SU-DHL-6 (cell line): ENCODE data around the gene TRNAU1AP.
A peak's percentile ranks its signal among the peaks of the same experiment; 100 is the strongest.

Source experiments
- H2AFZ ChIP-seq: fragments of 200-600 bp; sonication (generic); 2 replicates; pipeline ENCODE4 v1.6.1; 2014; ENCODE audit warnings: low read depth, mild to moderate bottlenecking, moderate library complexity, mixed read lengths, antibody characterized with exemption, low read length; ENCODE audit not compliant: severe bottlenecking
- H3F3A ChIP-seq: fragments of 200-600 bp; shearing (Covaris generic); 2 replicates; pipeline ENCODE4 v1.6.0; 2016; ENCODE audit warnings: antibody characterized with exemption, mild to moderate bottlenecking; ENCODE audit not compliant: insufficient read depth
- H3K27ac ChIP-seq: fragments of 200-600 bp; sonication (generic); 2 replicates; pipeline ENCODE4 v1.5.1; 2016; ENCODE audit warnings: low read depth, mild to moderate bottlenecking, low read length, moderate library complexity, mixed read lengths
- H3K27me3 ChIP-seq: fragments of 200-600 bp; sonication (generic), shearing (Covaris generic); 2 replicates; pipeline ENCODE4 v1.6.0; 2014; ENCODE audit warnings: mild to moderate bottlenecking, low read length
- H3K36me3 ChIP-seq: fragments of 200-600 bp; sonication (generic); 2 replicates; pipeline ENCODE4 v1.6.1; 2014; ENCODE audit warnings: mild to moderate bottlenecking, low read length, mixed read lengths
- H3K4me2 ChIP-seq: fragments of 300-600, 200-600 bp; shearing (Covaris generic), sonication (generic); 2 replicates; pipeline ENCODE4 v1.6.0; 2014; ENCODE audit warnings: low read length, low read depth, mild to moderate bottlenecking; ENCODE audit not compliant: poor library complexity, severe bottlenecking
- H3K4me3 ChIP-seq: fragments of 200-600 bp; sonication (generic); 2 replicates; pipeline ENCODE4 v1.5.1; 2014; ENCODE audit warnings: antibody characterized with exemption, low read length, mild to moderate bottlenecking, mixed read lengths; ENCODE audit not compliant: insufficient read depth, poor library complexity, severe bottlenecking
- H3K79me2 ChIP-seq: fragments of 200-600 bp; sonication (generic); 2 replicates; pipeline ENCODE4 v1.6.1; 2014; ENCODE audit warnings: mild to moderate bottlenecking, low read length, moderate library complexity; ENCODE audit not compliant: insufficient read depth
- H3K9ac ChIP-seq: fragments of 200-600 bp; sonication (generic); 2 replicates; pipeline ENCODE4 v1.7.0; 2014; ENCODE audit warnings: mild to moderate bottlenecking, low read length
- H3K9me2 ChIP-seq: fragments of 200-600 bp; sonication (generic); replicated peaks from 2 replicates; pipeline ENCODE4 v1.6.1; 2014; ENCODE audit warnings: low read length; ENCODE audit not compliant: insufficient read depth
- H3K9me3 ChIP-seq: fragments of 200-600 bp; sonication (generic); 2 replicates; pipeline ENCODE4 v1.6.1; 2014; ENCODE audit warnings: low read length, mixed read lengths; ENCODE audit not compliant: insufficient read depth
- H4K20me1 ChIP-seq: fragments of 200-600 bp; sonication (generic); 2 replicates; pipeline ENCODE4 v1.6.1; 2014; ENCODE audit warnings: low read depth, mild to moderate bottlenecking, antibody characterized with exemption, low read length, moderate library complexity, mixed read lengths
- CTCF ChIP-seq: fragments of 200-600 bp; sonication (generic); IDR thresholded peaks from one replicate; pipeline ENCODE4 v1.5.1; 2017; ENCODE audit warnings: antibody characterized with exemption, mild to moderate bottlenecking, low read length, moderate library complexity; ENCODE audit not compliant: insufficient read depth, poor library complexity, severe bottlenecking
- EZH2phosphoT487 ChIP-seq: fragments of 200-600 bp; sonication (generic), shearing (Covaris generic); conservative IDR thresholded peaks from 2 replicates; pipeline ENCODE4 v1.6.1; 2018; ENCODE audit warnings: mild to moderate bottlenecking, antibody characterized with exemption, low read length, moderate library complexity, mixed read lengths

The TRNAU1AP gene

GRCh38 chr1:28578696-28579218 lies 25.9 kb downstream of the TRNAU1AP start:
- Histone ChIP-seq H3K4me2 (peak overlapping the region; percentile 6), H3K36me3 (peaks cover 28% of the 10 kb centered on the region), H3K9ac (no peak overlapping the region), H3F3A (peaks cover 66% of the 10 kb centered on the region), H3K9me3 (no peaks in the 10 kb centered on the region), H3K27me3 (no peaks in the 10 kb centered on the region), H3K9me2 (no peaks in the 10 kb centered on the region), H3K4me3 (no peak overlapping the region), H3K27ac (no peak overlapping the region), H4K20me1 (peaks cover 11% of the 10 kb centered on the region; the same call in 1 of the 2 replicates), H3K79me2 (peaks cover 23% of the 10 kb centered on the region), H2AFZ (no peak overlapping the region)
- TF ChIP-seq CTCF (no peak), EZH2phosphoT487 (no peak)

GRCh38 chr1:28579401-28579800 lies 26.5 kb downstream of the TRNAU1AP start:
- Histone ChIP-seq H4K20me1 (peaks cover 11% of the 10 kb centered on the region; the same call in 1 of the 2 replicates), H3K4me2 (peak overlapping the region; percentile 91), H3K9me2 (no peaks in the 10 kb centered on the region), H3K9ac (peak overlapping the region; percentile 99), H3K27me3 (no peaks in the 10 kb centered on the region), H3F3A (peaks cover 63% of the 10 kb centered on the region), H3K27ac (peak overlapping the region; percentile 92), H3K79me2 (peaks cover 23% of the 10 kb centered on the region), H3K36me3 (peaks cover 28% of the 10 kb centered on the region), H3K4me3 (peak overlapping the region; percentile 98), H2AFZ (no peak overlapping the region), H3K9me3 (no peaks in the 10 kb centered on the region)
- TF ChIP-seq EZH2phosphoT487 (no peak), CTCF (no peak)

GRCh38 chr1:28580722-28581530 lies 28.0 kb downstream of the TRNAU1AP start:
- Histone ChIP-seq H3K4me2 (peak overlapping the region; percentile 91), H3K9me3 (no peaks in the 10 kb centered on the region), H3K36me3 (peaks cover 28% of the 10 kb centered on the region), H3K79me2 (peaks cover 23% of the 10 kb centered on the region), H3K9ac (peak overlapping the region; percentile 99), H4K20me1 (peaks cover 11% of the 10 kb centered on the region; the same call in 1 of the 2 replicates), H2AFZ (no peak overlapping the region), H3K27me3 (no peaks in the 10 kb centered on the region), H3K27ac (peak overlapping the region; percentile 92), H3K9me2 (no peaks in the 10 kb centered on the region), H3K4me3 (peak overlapping the region; percentile 98), H3F3A (peaks cover 55% of the 10 kb centered on the region)
- TF ChIP-seq EZH2phosphoT487: no peak
